NOMO-1 treated with DMSO at 0.1 percent for 48 hours (cell line): ENCODE measurements around the gene PCSK6.

Source experiments
- DNase-seq: peaks from one replicate; lab custom pipeline; 2025; ENCODE audit not compliant: unreplicated experiment; lab: John Stamatoyannopoulos, UW

PCSK6 gene

DNA sequence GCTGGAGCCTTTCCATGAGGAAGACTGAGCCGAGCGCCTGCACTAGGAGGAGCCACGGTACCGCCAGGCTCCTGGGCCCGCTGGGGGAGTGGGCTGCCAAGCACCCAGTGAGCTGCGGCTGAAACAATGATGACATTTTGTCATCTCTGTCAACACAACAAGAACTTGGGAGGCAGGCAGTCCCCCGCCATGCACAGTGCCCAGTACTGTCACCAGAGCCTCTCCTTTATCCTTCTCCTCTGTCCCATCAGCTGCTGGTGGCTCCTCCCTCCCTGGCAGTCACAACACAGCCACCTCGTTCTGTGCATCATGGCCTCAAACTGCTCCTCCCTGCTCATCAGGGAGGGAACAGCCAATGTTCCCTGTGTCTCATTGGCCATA lies 34.0 kb upstream of the PCSK6 start:
- DNase-seq: no peak

DNA sequence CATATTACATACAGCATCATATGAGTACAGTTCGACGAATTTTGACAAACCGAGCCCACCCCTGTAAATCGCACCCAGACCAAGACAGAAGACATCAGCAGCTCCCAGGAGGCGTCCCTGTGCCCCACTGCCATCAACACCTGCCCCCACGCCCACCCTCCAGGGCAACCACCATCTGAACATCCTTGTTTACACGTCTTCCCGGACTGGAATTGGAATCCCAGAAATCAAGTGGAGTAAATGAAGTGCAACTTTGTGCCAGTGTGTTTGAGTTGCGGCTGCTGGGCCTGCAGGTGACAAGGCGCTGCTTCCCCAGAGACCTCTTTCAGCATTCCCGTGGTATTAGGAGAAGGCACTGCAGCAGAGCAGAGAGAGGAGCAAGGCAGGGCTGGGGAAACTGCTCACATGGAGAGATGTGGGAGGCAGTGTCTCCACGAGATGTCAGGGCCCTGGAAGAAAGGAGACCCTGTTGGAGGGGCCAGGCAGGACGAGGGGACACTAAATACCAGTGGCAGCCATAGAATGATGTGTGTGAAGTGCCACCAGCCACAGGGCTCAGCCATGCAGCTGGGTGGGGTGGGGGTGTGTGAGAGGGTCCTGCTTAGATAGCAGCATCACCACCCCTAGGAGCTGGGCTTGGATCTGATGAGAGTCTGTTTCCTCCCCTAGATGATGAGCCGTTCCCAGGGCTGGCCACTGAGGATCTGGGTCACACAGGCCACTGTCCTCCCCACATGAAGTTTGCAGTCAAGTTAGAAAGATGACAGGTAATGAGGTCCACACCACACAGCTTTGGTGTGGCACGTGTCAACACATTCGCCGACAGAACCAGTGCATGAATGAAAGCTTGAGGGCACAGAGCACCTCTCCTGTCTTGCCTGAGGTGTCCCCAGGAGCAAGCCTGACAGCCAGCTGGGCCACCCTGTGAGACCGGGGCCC lies 33.4 kb upstream of the PCSK6 start:
- no peak for DNase-seq

GRCh38 chr15:101522091-101522490 lies 32.6 kb upstream of the PCSK6 start:
- no peak for DNase-seq

DNA sequence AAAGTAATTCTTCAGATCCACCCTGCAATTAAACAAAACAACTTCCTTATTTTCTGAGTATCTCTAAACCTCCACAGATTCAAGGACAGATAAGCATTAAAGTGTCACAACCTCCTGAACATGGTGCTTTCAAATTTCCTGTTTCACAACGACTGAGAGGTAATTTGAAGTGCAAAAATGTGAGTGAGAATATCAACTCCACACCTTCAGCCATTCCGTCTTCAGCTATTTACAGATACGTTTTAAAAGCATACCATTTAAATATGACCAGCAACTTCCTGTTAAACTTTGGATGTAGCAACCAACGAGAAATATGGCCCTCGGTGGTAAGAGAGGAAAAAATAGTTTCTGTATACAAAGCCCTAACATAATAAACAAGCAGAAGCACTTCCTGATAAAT lies 32.1 kb upstream of the PCSK6 start:
- peak; percentile 99 for DNase-seq

DNA sequence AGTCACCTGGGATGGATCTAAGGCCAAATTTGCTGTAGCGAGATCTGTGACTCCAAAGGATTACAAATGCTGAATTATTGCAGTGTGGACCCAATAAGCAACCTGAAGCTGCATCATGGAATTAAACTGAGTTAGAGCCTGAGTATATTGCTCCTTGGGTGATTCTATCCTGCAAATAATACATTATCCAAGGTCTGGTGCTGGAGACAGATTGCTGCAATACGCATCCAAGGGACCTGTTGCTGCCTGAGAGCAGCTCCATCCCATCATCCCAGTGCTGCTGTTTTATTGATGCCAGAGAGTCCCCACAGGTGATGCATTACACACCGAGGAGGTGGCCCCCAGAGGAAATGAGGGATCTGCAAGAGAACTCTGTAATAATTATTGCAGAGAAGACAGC lies 31.6 kb upstream of the PCSK6 start:
- DNase-seq: no peak

GRCh38 chr15:101520395-101520794 lies 30.9 kb upstream of the PCSK6 start:
- DNase-seq: no peak

DNA sequence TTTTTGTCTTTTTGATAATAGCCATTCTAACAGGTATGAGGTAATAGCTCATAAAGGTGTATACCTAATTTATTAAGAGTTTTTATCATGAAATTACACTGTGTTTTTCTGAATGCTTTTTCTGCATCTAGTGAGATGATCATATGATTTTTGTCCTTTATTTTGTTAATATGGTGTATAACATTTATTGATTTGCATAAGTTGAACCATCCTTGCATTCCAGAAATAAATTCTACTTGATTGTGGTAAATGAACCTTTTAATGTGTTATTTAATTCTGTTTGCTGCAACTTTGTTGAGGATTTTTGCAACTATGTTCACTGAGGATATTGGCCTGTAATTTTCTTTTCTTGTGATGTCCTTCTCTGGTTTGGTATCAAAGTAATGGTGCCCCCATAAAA lies 28.0 kb upstream of the PCSK6 start:
- no peak for DNase-seq

- no peak for DNase-seq
Measured at GRCh38 chr15:101514318-101514717, 24.8 kb upstream of the PCSK6 start.

GRCh38 chr15:101511717-101512116 lies 22.2 kb upstream of the PCSK6 start:
- no peak for DNase-seq

DNA sequence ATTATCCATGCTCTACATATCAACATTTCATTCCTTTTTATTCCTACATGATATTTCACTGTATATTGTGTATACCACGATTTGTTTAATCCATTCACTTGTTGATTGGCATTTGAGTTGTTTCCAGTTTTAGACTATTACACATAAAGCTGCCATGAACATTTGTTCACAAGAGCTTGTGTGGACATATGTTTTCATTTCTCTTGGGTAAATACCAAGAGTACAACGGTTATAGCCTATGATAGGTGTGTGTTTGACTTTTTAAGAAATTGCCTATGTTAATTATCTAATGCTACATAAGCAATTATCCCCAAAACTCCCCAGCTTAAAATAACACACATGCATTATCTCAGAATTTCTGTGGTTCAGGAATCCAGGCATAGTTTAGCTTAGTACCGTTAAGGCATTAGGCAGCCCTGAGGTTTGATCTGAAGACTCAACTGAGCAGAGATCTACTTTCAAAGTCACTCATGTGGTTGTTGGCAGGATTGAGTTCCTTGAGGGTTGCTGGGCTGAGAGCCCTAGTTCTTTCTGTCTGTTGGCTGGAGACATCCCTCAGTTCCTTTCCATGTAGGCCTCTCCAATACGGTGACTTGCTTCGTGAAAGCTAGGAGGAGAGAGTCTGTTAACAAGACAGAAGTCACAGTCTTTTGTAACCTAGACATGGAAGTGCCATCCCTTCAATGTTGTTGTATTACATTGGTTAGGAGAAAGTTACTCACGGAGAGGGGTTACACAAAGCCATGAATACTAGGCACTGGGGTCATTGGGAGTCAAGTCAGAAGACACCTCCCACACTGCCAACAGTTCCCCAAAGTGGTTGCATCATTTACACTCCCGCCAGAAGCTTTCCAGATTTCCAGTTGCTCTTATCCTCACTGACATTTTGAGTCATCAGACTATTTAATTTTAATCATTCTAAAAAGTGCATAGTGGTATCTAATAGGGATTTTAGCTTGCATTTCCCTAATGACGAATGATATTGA lies 21.0 kb upstream of the PCSK6 start:
- DNase-seq: peak; percentile 68

DNA sequence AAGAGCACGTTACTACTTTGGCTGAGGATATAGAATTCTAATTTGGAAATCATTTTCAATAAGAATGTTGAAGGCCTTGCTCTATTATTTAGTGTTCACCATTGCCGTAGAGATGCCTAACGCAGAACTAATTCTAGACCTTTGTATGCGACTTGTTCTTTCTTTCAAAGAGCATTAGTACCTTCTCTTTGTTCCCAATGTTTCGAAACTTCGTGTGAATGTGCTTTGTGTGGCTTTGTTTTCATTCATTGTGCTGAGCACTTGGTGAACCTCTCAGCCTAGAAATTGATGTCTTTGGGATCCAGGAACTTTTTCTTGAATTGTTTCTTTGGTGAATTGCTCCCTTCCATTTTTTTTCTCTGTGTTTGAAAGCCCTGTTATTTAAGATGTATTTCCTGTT lies 19.8 kb upstream of the PCSK6 start:
- no peak for DNase-seq

DNA sequence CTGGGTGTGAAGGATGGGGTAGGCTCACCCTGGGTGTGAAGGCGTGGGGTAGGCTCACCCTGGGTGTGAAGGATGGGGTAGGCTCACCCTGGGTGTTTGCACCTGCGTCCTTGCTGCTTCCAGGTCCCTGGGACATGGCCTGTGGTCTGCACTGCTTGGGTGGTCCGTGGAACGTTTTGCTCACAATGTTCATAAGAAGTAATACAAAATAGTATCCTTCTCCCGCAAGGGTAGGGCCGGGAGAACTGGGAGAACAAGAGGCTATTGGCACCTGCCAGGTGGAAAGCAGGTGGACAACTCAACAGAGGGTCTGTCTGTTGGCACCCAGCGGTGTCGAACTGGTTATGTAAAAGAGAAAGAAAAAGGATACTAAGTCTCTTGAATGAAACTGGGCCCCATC lies 17.0 kb upstream of the PCSK6 start:
- DNase-seq: no peak

DNA sequence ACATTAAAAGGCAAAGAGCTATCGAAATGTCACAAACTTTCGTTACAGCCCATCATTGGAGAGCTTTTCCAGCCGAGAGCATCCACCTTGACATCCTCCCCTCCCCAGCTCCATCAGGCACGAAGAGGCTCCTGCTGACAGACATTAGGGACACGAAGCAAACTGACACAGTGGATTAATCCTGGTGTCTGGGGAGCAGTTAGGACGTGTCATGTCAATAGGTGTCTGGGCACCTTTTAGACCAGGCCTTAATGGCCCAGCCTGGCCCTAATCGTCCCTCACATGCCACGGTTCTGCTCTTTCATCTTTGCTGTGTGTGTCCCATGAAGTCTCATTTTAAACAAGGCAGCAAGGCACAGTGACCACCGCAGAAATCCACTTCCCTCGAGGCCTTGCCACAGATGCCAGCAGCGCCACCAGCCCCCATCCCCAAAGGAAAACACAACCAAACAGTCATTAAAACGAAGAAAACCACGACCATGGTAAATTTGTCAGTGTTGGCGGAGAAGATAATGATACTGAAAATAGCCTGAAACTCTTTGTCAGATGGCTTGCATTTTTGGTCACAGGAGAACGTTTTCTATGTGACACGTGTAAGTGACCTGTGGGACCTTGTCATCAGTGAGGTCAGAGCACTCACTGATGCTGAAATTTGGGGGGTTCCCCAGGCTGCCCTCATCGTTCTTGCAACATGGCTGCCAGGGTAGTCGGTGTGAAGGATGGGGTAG lies 16.3 kb upstream of the PCSK6 start:
- no peak for DNase-seq

GRCh38 chr15:101504866-101505609 lies 15.5 kb upstream of the PCSK6 start:
- no peak for DNase-seq

- DNase-seq: no peak
Measured at GRCh38 chr15:101504373-101504772, 14.9 kb upstream of the PCSK6 start.

GRCh38 chr15:101503296-101503599 lies 13.7 kb upstream of the PCSK6 start:
- no peak for DNase-seq

DNA sequence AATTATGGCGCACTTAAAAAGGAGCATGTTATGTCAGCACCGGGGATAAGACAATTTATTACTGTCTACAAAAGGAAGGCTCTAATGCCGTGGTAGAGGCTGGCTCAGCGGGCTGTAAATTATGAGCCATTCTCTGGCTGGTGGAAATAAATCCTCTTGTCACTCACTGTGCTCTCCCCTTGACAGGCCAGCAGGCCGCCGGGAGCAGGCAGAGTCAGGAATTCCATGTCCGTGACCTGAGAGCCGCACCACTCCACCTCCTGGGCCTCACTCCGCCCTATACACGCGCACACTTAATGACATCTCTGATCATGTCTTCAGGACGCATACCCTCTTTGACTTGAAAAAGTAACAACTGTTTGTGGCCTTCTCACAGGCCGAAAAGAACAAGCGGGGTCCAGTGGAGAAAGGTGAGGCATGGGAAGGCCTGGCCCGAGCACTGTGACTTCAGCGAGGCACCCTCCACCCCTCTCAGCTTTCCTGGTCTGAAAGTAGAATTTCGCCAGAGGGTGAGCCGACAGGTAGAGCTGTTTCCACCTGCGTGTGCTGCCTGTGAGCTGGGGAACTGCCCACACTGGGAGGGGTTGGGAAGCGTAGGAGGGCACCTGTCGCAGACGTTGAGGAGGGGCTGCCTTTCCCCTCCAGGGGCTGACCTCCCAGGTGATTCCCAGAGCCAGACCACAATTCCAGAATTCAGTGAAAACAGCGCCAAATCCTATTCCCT lies 13.2 kb upstream of the PCSK6 start:
- DNase-seq: no peak

- DNase-seq: no peak
Measured at GRCh38 chr15:101501703-101502373, 12.3 kb upstream of the PCSK6 start.

GRCh38 chr15:101500865-101501551 lies 11.5 kb upstream of the PCSK6 start:
- DNase-seq: no peak
